Measurements from ENCODE around the gene HYAL2.

- TF ChIP-seq MED1 (CRISPR knock-in tag; IDR thresholded peaks at IDR 0.05; ENCODE audit: borderline replicate concordance) (no peak), BDP1 (IDR thresholded peaks at IDR 0.05; ENCODE audit: insufficient read depth, insufficient read length) (no peak), E4F1 (CRISPR knock-in tag; IDR thresholded peaks at IDR 0.05; ENCODE audit: borderline replicate concordance) (no peak), ARHGAP35 (IDR thresholded peaks at IDR 0.05; ENCODE audit: partially characterized antibody) (no peak), ETS1 (conservative IDR thresholded peaks at IDR 0.05; ENCODE audit: control insufficient read depth, low read depth, low read length) (no peak)
Measured at GRCh38 chr3:50269460-50269859, 53.1 kb downstream of the HYAL2 start.
